Ovary (tissue), 9 donors: ENCODE measurements around the gene DAB1. TPM values are rescaled to one million over a fixed set of nuclear protein-coding genes. Genes with fewer than 3 reads are reported as not detected.

Experiments used
- DNase-seq, 5 donors: peaks; one replicate each; pipeline ENCODE4 v3.0.0-alpha.2; 2019 to 2020
- H3K27ac ChIP-seq, 2 donors: fragments of 200-600 bp; one replicate each; pipeline versions ENCODE4 v1.5.1 to v1.8.0; 2019 to 2022
- H3K27me3 ChIP-seq: fragments of 200-600 bp; one replicate; pipeline ENCODE4 v1.8.0; 2022
- H3K36me3 ChIP-seq: fragments of 200-600 bp; sonication (generic); one replicate; pipeline ENCODE4 v1.5.1; 2019
- H3K4me1 ChIP-seq: one replicate; pipeline ENCODE4 v1.8.1; 2013; ENCODE audit warnings: mild to moderate bottlenecking, moderate library complexity; ENCODE audit not compliant: insufficient read depth
- H3K4me3 ChIP-seq: fragments of 200-600 bp; sonication (generic); one replicate; pipeline ENCODE4 v1.5.1; 2017
- H3K9me3 ChIP-seq, 2 donors: fragments of 200-600 bp in 1 of 2; sonication (generic) in 1 of 2; one replicate each; pipeline versions ENCODE4 v1.5.1 to v1.8.1; 2013 to 2019; ENCODE audit warnings: mild to moderate bottlenecking in 1 of 2, moderate library complexity in 1 of 2
- EP300 ChIP-seq: sonication (generic); formaldehyde crosslinking; IDR thresholded peaks from one replicate; pipeline ENCODE4 v1.6.1; 2017; ENCODE audit warnings: antibody characterized with exemption
- POLR2A ChIP-seq: fragments of 450-650 bp; IDR thresholded peaks from one replicate; pipeline ENCODE4 v1.6.1; 2017; ENCODE audit warnings: antibody characterized with exemption, mild to moderate bottlenecking, moderate library complexity
- WGBS, 3 donors: extraction: QIAGEN DNeasy Blood & Tissue Kit in 1 of 3; methylation state at CpG; one replicate each; pipeline versions ENCODE4 v1.1.5 to v1.1.7; 2013 to 2017; 5-methylcytosine and 5-hydroxymethylcytosine counted together
- intact Hi-C, 4 donors: fragments of 100-400 bp; cut with DNase I; formaldehyde crosslinking; loops; one replicate each; pipeline versions ENCODE4 v1.11.0 to v1.15.1; 2022 to 2023
- polyA plus RNA-seq, 2 donors: library from polyadenylated mRNA; stranded (reverse); fragments of 200-250 nt in 1 of 2; fragments of 350-450 nt in 1 of 2; fragmentation: Illumina TruSeq in 1 of 2; extraction: RNeasy Lipid Tissue Mini Kit (QIAGEN cat#74804) in 1 of 2; gene quantifications; one replicate each; pipeline ENCODE4 v1.2.3, GENCODE V29; 2013 to 2014
- total RNA-seq, 7 donors: library from RNA; depleted of rRNA in 2 of 7; stranded (reverse); fragments of >200 nt in 2 of 7; fragmentation: NEBNext Ultra II Directional in 3 of 7; extraction: Animal tissue kit (Norgen Biotek cat#: 25700) in 3 of 7; gene quantifications; one replicate each; pipeline versions ENCODE4 v1.1.0 to v1.2.4, GENCODE V29; 2016 to 2023
- TF ChIP-seq, protein P1 (sequence below), 3 donors: fragments of 450-650 bp in 2 of 3; fragments of 200-600 bp in 1 of 3; IDR thresholded peaks; one replicate each; pipeline versions ENCODE4 v1.5.1 to v1.8.0; 2016 to 2022; ENCODE audit warnings: antibody characterized with exemption in 3 of 3, mild to moderate bottlenecking in 1 of 3
- donor health status: DM: no; HTN: no; CAD: no; lungs with moderate emphysema.
- donor health status: DM: no; HTN: no; CAD: no.
- donor health status: Bipolar disorder and iron deficiency.
- donor health status: DM: yes; HTN: yes; CAD: no.
- donor health status: DM: no; HTN: no; CAD: no.
- donor health status: DM: yes; HTN: yes; CAD: no.

Gene DAB1
- total and polyA plus RNA-seq, 9 donors, result 0.22 to 5.5 (median 0.77) TPM

DNA sequence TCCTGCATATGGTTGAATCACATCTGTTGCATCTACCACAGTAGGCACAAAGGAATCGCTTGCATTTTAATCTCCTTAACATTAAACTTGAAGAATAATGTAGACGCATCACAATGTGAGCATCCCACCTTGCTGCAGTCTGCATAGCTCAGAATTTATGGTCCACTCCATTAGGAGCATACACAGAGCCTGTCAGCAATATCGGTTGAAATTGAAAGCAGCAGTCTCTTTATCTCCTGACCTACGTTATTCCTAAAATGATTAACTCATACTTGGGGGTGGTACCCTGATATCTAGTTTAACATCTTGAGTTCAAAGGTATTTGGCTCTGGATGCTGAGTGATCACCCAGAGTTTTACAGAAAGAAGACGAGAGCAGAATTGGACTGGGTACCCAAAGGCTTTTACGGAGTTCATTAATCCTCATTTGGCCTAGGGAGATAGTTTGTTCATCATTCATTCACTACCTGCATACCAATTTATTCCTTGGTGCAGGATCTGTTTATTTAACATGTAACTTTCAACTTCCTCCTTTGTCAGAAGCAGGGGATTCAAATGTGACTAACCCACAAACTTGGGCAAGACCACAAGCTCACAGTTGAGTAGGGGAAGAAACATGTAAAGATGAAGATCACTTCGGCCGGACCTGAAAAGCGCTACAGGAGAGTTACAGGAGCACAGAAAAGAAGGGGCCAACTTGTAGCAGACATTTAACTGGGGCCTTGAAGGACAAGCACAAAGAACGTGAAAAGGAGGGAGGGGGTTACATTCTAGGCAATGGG is 187.9 kb downstream of the DAB1 start:
- H3K9me3 ChIP-seq, result no peaks in the 10 kb centered on the region

GRCh38 chr1:57234459-57234858 is 189.4 kb downstream of the DAB1 start:
- Histone ChIP-seq H3K4me3 (no peak overlapping the region), H3K27ac (no peak overlapping the region), H3K9me3 (no peaks in the 10 kb centered on the region), H3K36me3 (no peaks in the 10 kb centered on the region), H3K4me1 (no peaks in the 10 kb centered on the region), H3K27me3 (no peaks in the 10 kb centered on the region)
- TF ChIP-seq POLR2A (no peak), EP300 (no peak)
- TF ChIP-seq, protein P1, sequence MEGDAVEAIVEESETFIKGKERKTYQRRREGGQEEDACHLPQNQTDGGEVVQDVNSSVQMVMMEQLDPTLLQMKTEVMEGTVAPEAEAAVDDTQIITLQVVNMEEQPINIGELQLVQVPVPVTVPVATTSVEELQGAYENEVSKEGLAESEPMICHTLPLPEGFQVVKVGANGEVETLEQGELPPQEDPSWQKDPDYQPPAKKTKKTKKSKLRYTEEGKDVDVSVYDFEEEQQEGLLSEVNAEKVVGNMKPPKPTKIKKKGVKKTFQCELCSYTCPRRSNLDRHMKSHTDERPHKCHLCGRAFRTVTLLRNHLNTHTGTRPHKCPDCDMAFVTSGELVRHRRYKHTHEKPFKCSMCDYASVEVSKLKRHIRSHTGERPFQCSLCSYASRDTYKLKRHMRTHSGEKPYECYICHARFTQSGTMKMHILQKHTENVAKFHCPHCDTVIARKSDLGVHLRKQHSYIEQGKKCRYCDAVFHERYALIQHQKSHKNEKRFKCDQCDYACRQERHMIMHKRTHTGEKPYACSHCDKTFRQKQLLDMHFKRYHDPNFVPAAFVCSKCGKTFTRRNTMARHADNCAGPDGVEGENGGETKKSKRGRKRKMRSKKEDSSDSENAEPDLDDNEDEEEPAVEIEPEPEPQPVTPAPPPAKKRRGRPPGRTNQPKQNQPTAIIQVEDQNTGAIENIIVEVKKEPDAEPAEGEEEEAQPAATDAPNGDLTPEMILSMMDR (IDR thresholded peaks at IDR 0.05), result no peak
- intact Hi-C loops, result no loop called here
- no peak for DNase-seq

More for the DNA sequence above, 187.9 kb downstream of the DAB1 start:
- no peak overlapping the region for H3K27ac ChIP-seq
- no peak overlapping the region for H3K4me3 ChIP-seq
- 88 to 90% (median 88%) methylated on average over 10 of the region's 10 CpGs for WGBS, 3 donors
- no peaks in the 10 kb centered on the region for H3K4me1 ChIP-seq
- no peaks in the 10 kb centered on the region for H3K36me3 ChIP-seq
- DNase-seq, result no peak
- TF ChIP-seq POLR2A (no peak), EP300 (no peak)
- TF ChIP-seq, protein P1 (IDR thresholded peaks at IDR 0.05), result no peak
- intact Hi-C loops, result no loop called here
- no peaks in the 10 kb centered on the region for H3K27me3 ChIP-seq

- 87 to 95% (median 88%) methylated on average over 3 of the region's 3 CpGs for WGBS, 3 donors
- H3K27ac ChIP-seq, result no peak overlapping the region
- intact Hi-C loops, result no loop called here
Observed at GRCh38 chr1:57232500-57232899, 191.4 kb downstream of the DAB1 start.

DNA sequence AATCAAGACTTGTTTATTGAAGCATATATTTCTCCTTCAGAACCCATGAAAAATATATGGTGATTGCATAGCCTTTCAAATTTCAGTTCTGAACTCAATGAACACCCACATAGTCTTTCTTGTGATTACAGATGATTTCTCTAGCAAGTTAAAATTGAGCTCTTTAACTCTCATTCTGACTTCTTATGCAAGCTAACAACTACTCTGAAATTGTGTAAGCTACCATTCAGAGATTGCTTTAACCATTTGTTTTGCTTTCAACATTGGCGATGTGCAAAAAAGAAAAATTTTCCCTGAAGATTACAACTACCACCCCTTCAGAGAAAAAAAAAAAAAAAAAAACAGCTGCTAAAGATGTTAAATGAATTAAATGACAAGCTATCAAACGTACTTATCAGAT is 193.9 kb downstream of the DAB1 start:
- no peak for TF ChIP-seq EP300
- Histone ChIP-seq H3K36me3 (no peaks in the 10 kb centered on the region), H3K27me3 (no peaks in the 10 kb centered on the region), H3K9me3 (no peaks in the 10 kb centered on the region), H3K4me3 (no peak overlapping the region), H3K27ac (no peak overlapping the region), H3K4me1 (no peaks in the 10 kb centered on the region)
- DNase-seq, result no peak
- intact Hi-C loops, result no loop called here
- 36 to 58% (median 44%) methylated on average over 2 of the region's 2 CpGs for WGBS, 3 donors

More at GRCh38 chr1:57232500-57232899, 191.4 kb downstream of the DAB1 start:
- no peaks in the 10 kb centered on the region for H3K27me3 ChIP-seq
- no peak overlapping the region for H3K4me3 ChIP-seq
- no peaks in the 10 kb centered on the region for H3K36me3 ChIP-seq
- no peaks in the 10 kb centered on the region for H3K9me3 ChIP-seq
- TF ChIP-seq, protein P1 (IDR thresholded peaks at IDR 0.05), result no peak
- no peak for TF ChIP-seq EP300
- no peak for TF ChIP-seq POLR2A
- H3K4me1 ChIP-seq, result no peaks in the 10 kb centered on the region
- no peak for DNase-seq

- H3K36me3 ChIP-seq, result no peaks in the 10 kb centered on the region
- TF ChIP-seq POLR2A (no peak), EP300 (no peak)
- TF ChIP-seq, protein P1 (IDR thresholded peaks at IDR 0.05), result no peak
- no peak overlapping the region for H3K27ac ChIP-seq
- intact Hi-C loops, result no loop called here
- no peaks in the 10 kb centered on the region for H3K4me1 ChIP-seq
- no peak for DNase-seq
- H3K9me3 ChIP-seq, result no peaks in the 10 kb centered on the region
- 62 to 64% (median 63%) methylated on average over 4 of the region's 4 CpGs for WGBS, 3 donors
- no peaks in the 10 kb centered on the region for H3K27me3 ChIP-seq
- H3K4me3 ChIP-seq, result no peak overlapping the region
Observed at GRCh38 chr1:57229076-57229475, 194.8 kb downstream of the DAB1 start.
